Measurements from ENCODE around the gene KRABD2.

- TF ChIP-seq CTCF (IDR thresholded peaks at IDR 0.05; ENCODE audit: borderline replicate concordance, extremely low read depth, low read length, poor library complexity, severe bottlenecking) (no peak), EZH2 (IDR thresholded peaks at IDR 0.05; ENCODE audit: borderline replicate concordance, low read depth, low read length, severe bottlenecking) (no peak)
Measured at GRCh38 chr17:8386841-8387240, 10.3 kb upstream of the KRABD2 start.
